AG04450 (cell line): ENCODE measurements around the gene PRPF19. TPM values are rescaled to one million over a fixed set of nuclear protein-coding genes. Genes with fewer than 3 reads are reported as not detected.

Source experiments
- CTCF ChIA-PET: fragments of 300-600, 350-600 bp; formaldehyde crosslinking; extraction: SDS; loops from one replicate; lab custom pipeline; 2022; ENCODE audit warnings: antibody characterized with exemption, inconsistent platforms; lab: Charles Lee
- POLR2A ChIA-PET: fragments of 350-600 bp; formaldehyde crosslinking; extraction: SDS; loops from one replicate; lab custom pipeline; 2021; ENCODE audit warnings: antibody characterized with exemption, inconsistent platforms; lab: Yijun Ruan, JAX
- DNase-seq: peaks from one replicate; pipeline ENCODE4 v3.0.0-alpha.2; 2011; ENCODE audit warnings: low read depth, low spot score
- H3K27ac ChIP-seq: one replicate; pipeline ENCODE4 v1.5.1; 2012; ENCODE audit warnings: low read depth, low read length, control low read depth
- H3K27me3 ChIP-seq: one replicate; pipeline ENCODE4 v1.6.0; 2012; ENCODE audit warnings: low read length; ENCODE audit not compliant: control insufficient read depth, insufficient read depth
- H3K4me3 ChIP-seq: 2 replicates; pipeline ENCODE4 v1.5.1; 2011; ENCODE audit warnings: mild to moderate bottlenecking, low read depth, low read length, control low read depth
- H3K9me3 ChIP-seq: 2 replicates; pipeline ENCODE4 v1.5.1; 2012; ENCODE audit warnings: low read length; ENCODE audit not compliant: control insufficient read depth, insufficient read depth
- CTCF ChIP-seq: IDR thresholded peaks from 2 replicates; pipeline ENCODE4 v1.5.1; 2011; ENCODE audit warnings: low read depth, low read length, control low read depth, inconsistent platforms
- polyA plus RNA-seq: library from polyadenylated mRNA; depleted of rRNA; stranded (reverse); fragments of >200 nt; gene quantifications from 2 replicates; pipeline ENCODE4 v1.2.3, GENCODE V29; 2011

PRPF19 gene
- polyA plus RNA-seq, 1 experiment: 25.1 TPM

GRCh38 chr11:60942970-60943565 is 36.7 kb upstream of the PRPF19 start:
- no peak for TF ChIP-seq CTCF
- H3K27me3 ChIP-seq: peaks cover 2% of the 10 kb centered on the region
- no peaks in the 10 kb centered on the region for H3K9me3 ChIP-seq
- no peak for DNase-seq
- POLR2A ChIA-PET: no interaction called here
- no peak overlapping the region for H3K4me3 ChIP-seq
- H3K27ac ChIP-seq: peak overlapping the region; percentile 2
- CTCF ChIA-PET: interaction anchor here (0.6 to 1.3 kb wide), 2 partner anchors 44 to 245 kb away, joined by 3 read pairs; no protein-coding TSS in a partner anchor

GRCh38 chr11:60942219-60942618 is 35.8 kb upstream of the PRPF19 start:
- no peak for TF ChIP-seq CTCF
- Histone ChIP-seq H3K27ac (no peak overlapping the region), H3K4me3 (no peak overlapping the region), H3K27me3 (peaks cover 2% of the 10 kb centered on the region), H3K9me3 (no peaks in the 10 kb centered on the region)
- no peak for DNase-seq
- ChIA-PET POLR2A (no interaction called here), CTCF (interaction anchor here (1.3 kb wide), 1 partner anchor 43 kb away, joined by 3 read pairs; no protein-coding TSS in a partner anchor)

- TF ChIP-seq CTCF: no peak
- Histone ChIP-seq H3K27me3 (peaks cover 2% of the 10 kb centered on the region), H3K9me3 (no peaks in the 10 kb centered on the region), H3K4me3 (no peak overlapping the region), H3K27ac (no peak overlapping the region)
- CTCF ChIA-PET: interaction anchor here (1.3 to 1.6 kb wide), 3 partner anchors 13 to 42 kb away, joined by 3 to 5 read pairs (median 4); no protein-coding TSS in a partner anchor
- POLR2A ChIA-PET: no interaction called here
- no peak for DNase-seq
These were observed 35.2 kb upstream of the PRPF19 start for GRCh38 chr11:60941371-60942119.

GRCh38 chr11:60939855-60940254 is 33.5 kb upstream of the PRPF19 start:
- TF ChIP-seq CTCF: no peak
- Histone ChIP-seq H3K27ac (no peak overlapping the region), H3K27me3 (peaks cover 2% of the 10 kb centered on the region), H3K9me3 (no peaks in the 10 kb centered on the region), H3K4me3 (no peak overlapping the region)
- DNase-seq: no peak
- ChIA-PET POLR2A (interaction anchor here (0.5 to 1.2 kb wide), 2 partner anchors 14 to 24 kb away, joined by 3 to 4 read pairs; no protein-coding TSS in a partner anchor), CTCF (interaction anchor here (1.6 to 2.0 kb wide), 4 partner anchors 12 to 247 kb away, joined by 4 to 5 read pairs (median 4); no protein-coding TSS in a partner anchor)
